Activated CD4-positive, alpha-beta T cell treated with anti-CD3 and anti-CD28 coated beads for 4 hours (primary cell): ENCODE results near the gene PTPRN2.

Source experiments
- DNase-seq, 2 donors: peaks; one replicate each; pipeline ENCODE4 v3.0.0-alpha.2; 2020

The PTPRN2 gene

DNA sequence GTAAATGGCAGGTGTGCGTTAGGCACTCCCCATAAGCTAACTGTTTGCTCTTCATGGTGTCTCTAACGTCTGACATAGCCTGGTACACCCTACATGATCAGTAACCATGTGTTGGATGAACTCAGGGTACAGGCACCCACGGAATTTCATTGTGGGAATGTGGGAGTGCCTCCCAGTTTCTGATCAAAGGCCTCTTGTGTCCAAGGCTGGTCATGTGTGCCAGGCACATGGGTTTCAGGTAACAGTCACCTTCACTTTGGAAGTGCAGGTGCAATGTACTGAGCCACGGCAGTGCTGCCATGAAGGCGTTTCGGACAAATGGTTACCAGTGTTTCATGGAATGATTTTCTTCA lies 952.5 kb downstream of the PTPRN2 start:
- DNase-seq = no peak

DNA sequence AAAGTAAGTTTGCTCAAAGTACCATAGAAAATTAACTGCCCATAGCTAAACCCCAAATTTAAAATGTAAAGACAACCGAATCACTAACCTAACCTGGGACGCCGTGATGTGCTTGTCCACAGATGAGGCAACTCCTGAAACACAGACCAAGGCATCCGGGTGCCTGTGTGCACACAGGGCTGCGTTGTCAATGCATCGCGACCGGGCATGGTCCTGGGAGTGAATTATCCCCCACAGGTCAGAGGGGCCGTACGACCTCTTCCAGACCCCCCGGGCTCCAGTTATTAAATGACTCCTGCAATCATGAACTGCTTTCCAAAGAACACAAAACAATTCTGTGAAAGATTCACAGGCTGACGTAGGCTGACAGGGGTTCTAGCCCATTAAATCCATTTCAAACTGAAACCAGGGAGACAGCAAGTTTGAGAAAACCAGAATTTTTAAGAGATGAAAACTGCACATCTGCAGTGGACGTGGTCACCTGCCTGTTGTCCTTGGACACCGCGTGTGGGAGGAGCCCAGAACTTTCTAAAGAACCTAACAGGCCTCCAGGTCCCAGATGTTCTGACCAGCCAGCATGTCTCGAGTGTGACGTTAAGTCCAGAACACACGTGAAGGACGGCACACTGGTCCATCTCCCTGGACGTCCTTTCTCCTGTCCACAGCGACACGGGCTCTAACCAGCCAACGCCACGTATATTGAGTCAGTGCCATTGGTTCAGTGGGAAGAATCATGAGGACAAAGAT lies 953.0 kb downstream of the PTPRN2 start:
- no peak for DNase-seq

DNA sequence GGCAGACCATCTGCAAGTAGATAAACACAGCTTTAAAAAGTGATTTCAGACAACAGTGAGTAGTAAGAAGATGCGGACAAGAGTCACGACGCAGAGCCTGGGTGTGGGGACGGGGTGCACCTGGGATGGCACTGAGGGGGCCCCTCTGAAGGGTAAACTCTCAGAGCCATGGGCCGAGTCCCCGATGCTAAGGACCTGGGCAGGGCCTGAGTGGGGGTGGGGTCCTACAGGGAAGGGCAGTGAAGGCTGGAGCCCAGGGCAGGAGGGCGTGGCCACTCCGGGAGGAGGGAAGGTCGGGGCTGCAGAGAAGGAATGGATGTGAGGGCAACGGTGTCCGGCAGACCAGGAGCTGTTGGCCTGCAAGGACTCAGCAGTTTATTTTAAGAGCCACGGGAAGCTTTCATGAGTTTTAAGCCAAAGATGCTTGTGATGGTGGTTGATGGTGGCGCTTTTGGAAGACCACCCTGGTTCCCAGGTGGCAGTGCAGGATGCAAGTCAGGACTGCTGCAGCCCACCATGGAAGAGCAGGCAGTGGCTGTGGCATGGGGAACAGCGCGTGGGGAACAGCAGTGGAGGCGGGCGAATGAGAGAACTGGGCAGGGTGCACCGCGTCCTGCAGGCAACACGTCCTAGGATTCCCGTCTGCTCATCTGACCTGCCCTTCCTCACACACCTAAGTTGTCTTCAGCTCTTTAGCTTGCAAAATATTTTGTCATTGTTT lies 954.0 kb downstream of the PTPRN2 start:
- no peak for DNase-seq

DNA sequence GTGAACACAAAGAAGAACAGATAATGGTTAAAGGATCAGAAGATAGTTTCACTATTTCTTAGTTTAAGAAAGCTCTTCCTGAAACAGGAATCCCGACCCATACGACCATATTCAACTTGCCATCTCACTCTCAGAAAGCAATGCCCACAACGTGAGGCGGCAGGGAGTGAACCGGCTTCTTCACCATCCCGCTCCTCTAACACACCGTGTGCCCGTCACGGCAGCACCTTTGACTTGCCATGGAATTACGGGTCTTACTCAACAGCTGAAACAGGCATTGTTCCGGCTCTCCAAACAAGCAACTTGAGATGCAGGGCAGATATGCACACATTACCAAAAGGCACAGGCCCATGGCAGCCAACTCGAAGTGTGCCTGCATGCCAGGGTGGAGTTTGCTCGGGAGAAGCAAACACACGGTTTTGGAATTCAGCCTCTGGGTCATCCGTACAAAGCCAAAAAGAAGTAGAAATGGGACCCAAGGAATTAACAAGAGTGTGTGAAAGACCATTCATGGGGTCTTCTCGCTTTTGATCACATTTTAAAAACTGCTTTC lies 957.2 kb downstream of the PTPRN2 start:
- DNase-seq = no peak

DNA sequence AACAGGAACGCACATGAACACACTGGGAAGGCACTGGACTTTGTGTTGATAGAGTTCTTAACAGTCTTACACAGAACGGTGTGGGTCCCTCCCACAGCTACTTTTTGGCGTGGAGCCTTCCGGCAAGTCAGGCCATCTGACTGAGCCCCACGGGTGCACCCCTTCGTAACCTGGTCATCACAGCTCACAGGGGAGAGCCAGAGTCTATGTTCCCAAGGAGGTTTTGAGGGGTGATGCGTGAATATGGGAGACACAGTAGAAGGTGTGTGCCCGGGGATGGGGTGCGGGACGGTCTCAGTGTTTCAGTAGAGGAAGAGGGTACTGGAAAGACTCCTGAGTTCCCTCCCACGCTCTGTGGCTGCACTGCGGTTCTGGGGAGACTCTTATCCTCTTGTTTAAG lies 959.2 kb downstream of the PTPRN2 start:
- no peak for DNase-seq

DNA sequence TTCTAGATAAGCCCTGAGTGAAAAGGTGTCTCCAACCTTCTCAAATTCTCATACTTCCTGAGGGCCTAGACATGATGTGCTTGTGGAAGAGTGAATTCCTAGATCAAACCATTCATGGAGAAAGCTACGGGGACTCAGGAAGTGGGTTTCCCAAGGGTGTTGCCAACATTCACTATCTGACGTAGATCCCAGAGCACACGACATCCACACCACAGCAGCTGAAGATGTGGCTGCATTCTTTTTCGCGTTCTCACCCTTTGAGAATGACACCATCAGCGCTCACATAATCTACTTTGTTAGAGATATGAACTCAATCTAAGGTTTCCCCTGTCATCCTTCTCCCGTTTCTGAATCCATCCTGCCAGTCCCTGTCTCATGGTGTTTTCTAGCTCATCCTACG lies 960.0 kb downstream of the PTPRN2 start:
- DNase-seq = no peak

DNA sequence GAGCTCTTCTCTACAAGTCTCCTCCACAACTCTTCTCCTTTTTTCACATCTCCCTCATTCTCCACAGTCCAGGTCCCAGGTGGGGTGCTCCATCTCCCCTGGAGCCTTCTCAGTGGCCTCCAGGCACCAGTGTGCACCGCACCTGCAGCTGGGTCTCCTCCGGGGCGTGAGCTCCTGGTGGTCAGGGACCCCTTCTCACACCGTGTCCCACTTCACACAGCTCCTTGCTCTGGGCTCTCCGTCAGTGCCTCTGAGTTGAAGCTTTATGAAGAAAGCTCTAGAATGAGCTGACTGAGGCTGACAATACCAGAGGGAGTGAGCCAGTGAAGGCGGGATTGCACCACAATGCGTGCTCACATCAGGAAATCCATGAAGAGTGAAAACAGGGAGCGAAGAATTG lies 960.6 kb downstream of the PTPRN2 start:
- DNase-seq = no peak

DNA sequence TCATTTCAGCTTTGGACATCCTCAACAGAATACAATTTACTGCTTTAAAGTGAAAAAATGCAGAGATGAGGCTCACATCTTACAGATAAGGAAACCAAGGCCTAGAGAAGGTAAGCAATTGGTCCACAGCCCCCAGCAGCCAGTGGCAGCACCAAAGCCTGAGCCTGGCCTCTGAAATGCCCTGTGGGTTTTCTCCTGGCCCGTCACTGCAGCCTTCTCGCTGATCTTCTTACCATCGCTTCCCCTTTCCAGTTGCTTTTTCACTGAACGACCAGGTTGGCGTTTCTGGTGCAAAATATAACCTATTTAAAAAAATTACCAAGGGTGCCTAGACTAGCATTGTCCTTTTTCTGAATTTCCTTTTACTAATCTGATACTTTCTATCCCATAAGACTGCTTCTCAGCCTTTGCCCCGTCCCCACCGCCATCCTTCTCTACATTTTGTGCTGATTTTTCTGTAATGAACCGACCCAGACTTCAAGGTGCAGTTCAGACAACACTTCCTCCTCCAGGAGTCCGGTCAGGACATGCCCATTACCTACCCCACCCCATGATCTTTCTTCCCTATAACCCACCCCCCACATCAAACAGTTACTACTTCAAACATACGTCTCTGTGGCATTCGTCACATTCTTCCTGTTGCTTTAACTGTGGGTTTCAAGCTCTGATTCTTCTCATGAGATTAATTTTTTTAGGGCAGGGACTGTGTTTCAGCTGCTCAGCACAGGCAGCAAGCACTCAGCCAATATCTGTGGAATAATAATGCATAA lies 961.5 kb downstream of the PTPRN2 start:
- no peak for DNase-seq

DNA sequence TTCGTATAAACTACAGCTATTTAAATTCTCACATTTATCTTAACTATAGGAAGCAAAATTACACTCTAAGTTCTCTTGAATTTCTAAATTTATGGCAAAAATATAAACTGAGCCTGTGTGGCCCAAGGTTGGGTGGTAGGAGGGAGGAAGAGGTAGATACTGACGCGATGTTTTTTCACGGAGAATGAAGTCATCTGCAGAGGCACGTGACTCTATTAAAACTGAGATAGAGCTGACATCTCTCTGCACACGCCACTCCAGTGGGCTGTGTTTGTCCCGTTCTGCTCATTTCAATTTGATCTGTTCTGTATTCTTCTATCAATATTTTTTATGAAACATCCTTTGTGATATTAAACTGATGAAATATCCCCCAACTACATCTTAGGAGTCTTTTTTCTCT lies 964.1 kb downstream of the PTPRN2 start:
- DNase-seq = no peak

DNA sequence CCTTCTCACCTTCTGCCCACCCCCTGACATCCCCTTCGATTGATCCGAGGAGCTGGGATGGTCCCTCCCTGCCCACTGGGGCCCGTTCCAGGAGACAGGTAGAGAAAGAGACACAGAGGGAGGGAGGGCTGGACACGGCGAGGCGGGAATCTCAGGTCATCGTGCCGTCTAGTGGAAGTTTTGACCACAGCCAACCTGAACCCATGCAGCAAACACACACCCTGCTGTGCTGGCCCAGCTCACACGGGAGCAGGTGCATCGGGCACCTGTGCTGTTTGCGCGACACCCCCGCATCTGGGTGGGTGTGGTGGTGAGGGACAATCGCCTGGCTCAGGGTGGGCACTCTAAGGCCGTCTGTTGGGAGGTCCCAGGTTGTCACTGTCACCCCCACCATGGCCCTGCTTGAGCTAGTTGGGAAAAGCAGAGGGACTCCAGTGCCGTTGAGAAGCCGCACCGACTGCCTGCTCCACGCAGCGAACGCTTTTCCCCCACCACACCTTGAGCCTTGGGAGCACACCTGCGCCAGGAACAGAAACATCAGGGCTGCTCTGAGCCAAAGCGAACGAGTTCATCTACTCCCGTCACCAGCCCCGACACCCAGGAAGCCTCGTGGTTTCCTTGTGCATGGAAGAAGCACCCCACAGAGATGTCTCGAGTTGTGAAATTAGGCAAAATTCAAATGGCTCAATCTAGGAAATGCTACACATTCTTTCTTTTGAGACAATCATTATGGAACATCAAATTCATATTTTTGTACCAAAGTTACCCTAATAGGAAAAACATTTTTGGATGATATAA lies 965.0 kb downstream of the PTPRN2 start:
- no peak for DNase-seq

DNA sequence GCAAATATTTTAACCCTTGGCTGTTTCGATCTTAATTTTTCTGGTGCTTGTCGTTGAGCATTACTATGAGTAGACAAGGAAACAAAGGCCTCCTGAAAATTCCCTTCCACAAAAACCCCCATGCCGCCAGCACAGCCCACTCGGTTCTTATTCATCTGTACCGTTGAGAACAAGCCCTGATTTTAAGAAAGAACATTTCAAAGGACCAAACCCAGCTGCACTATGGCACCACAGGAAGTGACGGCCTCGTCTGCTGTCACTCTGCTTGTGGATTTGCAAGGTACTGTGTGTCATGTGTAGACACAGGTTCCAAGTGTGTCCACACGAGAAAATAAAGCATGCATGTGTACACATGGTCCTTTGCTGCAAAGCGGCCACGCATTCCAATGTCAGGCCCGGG lies 965.6 kb downstream of the PTPRN2 start:
- DNase-seq = no peak

DNA sequence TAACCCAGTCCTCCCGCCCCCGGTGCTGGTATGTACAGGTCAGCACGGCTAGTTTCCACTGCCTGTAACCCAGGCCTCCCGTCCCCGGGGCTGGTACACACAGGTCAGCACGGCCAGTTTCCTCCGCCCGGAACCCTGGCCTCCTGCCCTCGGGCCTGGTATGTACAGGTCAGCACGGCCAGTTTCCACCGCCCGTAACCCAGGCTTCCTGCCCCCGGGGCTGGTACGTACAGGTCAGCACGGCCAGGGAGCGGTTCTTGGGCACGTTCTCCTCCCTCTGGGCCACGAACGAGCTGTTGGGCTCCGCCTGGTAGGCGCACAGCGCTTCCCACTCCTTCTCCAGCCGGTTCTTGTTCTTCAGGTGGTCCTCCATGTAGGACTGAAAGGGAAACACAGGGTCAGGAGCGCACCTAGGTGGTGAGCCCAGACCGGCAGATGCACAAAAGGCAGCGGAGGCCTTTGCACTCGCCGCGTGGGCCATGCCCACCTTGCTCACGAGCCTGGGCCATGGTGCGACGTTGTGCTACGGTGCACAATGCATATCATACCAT lies 966.4 kb downstream of the PTPRN2 start:
- DNase-seq = no peak

DNA sequence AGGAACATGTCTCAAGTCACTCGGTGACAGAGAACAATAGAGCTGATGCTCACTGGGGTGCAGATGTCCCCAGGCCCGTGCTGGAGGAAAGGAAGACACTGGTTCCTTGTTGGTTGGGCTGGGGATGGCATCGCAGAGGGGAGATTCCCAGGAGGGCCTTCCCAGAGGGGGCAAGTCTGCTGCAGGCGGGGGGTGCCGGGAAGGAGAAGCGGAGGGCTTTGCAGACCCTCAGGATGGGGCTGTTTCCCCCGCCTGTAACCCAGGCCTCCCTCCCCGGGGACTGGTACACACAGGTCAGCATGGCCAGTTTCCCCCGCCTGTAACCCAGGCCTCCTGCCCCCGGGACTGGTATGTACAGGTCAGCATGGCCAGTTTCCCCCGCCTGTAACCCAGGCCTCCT lies 967.0 kb downstream of the PTPRN2 start:
- DNase-seq = no peak

DNA sequence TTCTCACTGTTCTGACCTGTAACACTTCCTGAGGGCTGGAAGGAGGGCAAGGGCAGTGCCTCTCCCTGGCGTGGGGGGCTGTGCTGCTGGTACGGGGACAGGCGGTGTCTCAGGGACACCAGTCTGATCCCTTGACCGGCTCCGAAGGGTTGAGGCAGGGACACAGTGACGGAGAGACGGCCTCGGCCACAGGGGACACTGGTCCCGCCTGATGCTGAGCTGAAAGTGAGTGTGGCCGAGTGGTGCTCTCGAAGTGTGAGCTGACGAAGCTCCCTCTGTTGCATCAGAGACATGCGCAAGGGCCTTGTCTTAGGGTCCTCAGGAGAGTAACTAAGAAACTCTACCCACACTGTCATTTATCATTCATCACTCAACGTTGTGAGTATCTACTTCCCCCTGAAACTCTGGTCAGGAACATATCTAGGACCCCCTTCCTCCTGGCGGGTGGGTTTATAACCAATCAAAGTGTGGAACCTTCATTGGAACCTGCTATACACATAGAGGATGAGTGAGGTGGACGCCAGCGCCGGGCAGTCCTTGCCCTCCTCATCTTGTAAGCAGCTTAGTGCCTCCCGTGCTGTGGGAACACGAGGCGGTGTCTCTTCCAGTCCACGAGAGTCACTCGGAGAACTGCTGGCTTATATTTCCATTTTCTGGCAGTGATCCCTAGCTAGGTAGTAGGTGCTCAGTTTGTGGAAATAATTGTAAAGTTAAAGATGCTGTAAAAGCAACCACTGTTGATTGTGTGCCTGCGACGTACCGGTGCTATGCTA lies 967.7 kb downstream of the PTPRN2 start:
- no peak for DNase-seq

DNA sequence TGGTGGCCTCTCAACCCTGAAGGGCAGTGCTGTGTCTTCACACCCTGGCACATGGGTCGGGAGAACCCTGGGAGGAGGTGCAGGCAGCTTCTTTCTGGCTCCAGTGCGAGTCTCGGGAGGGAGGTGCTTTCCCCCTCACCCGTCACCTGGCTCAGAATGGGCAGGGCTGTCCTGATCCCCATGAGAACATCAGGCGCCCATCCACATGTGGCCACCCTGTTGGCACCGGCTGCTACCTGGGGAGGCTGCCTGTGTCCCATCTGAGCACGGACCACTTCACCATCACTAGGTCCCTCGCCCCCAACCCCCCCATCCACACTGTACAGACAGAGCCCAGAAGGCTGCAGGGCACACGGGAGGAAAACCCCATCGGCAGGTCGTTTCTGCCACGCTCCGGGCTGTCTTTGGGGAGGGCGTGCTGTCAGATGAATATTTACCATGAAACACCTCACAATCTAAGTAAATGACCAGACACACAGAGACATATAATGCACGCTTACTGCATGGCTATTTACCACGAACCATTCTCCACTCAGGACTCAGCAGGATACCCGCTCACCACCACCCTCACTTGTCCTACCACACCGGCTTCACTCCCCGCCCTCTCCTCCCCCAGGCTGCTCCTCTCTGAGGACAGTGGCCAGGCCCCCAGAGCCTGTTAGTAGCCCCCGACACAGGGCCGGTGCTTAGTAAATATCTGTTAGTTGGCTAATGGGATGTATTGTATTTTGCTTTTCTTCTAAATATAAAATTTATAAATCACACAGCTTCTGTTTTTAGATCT lies 968.6 kb downstream of the PTPRN2 start:
- no peak for DNase-seq

DNA sequence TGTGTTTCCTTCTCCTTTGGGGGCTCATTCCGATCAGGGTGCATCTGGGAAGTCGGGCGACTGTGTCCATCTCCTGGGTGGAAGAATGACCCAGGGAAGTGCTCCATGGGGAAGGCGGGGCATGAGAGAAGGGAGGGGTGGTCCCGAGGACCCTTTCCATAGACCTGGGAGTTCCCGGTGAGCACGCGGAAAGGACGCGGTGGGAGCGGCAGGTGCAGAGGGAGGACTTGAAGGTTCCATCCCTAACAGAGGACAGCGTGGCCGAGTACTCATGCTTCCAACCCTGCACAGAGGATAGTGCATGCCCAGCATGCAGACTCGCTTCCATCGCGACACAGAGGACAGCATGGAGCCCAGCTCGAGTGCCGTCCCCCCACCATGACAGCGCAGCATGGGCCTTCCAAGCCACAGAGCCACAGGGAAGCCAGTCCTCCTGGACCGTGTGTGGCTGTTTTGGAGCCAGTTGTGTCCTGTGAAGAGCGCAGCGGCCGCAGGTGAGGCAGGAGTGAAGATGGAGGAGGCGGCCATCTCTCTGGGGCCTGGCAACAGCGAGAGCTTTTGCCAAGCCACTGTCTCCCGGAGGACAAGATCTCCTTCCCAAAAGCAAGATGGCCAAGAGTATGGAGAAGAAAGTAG lies 969.4 kb downstream of the PTPRN2 start:
- DNase-seq = no peak

DNA sequence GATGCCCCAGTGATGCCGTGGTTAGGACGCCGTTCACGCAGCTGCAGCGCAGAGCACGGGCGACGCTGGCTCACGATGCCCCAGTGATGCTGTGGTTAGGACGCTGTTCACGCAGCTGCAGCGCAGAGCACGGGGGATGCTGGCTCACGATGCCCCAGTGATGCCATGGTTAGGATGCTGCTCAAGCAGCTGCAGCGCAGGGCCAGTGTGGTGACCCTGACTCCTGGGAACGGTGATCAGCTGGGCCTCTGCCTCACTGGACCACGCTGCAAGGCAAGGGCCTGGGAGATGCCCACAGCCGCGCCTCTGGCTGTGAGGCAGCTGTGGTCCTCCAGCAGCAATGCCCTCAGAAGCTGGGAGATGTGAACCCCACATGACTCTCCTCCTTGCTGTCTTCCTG lies 970.2 kb downstream of the PTPRN2 start:
- DNase-seq = no peak

DNA sequence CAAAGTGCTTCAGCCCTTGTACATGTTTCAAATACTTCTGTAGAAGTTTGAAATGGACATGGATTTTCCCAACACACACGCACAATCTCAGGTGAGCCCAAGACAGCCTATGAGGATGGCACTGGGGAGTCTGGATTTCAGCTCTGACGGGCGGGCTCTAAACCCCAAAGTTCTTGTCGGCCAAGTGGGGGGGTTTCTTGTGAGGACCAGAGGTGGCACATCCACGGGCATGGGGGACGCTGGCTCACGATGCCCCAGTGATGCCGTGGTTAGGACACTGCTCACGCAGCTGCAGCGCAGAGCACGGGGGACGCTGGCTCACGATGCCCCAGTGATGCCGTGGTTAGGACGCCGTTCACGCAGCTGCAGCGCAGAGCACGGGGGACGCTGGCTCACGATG lies 970.7 kb downstream of the PTPRN2 start:
- DNase-seq = no peak

DNA sequence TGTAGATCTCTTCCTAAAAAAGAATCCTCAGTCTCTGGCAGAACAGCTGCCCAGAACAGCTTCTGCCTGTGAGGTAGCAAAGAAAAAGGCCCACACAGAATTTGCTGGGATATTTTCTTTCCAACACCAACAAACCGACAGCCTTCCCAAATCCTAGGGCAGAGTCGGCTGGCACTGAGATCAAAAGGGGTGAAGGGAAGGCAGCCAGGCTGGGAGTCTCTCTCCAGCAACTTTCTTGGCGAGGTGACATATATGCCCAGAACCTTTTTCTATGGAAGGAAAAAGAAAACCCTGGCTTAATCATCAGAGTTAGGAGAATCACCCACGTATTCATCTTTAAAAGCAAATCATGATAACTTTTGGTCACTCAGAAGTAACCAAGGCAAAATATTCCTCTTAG lies 971.2 kb downstream of the PTPRN2 start:
- no peak for DNase-seq

DNA sequence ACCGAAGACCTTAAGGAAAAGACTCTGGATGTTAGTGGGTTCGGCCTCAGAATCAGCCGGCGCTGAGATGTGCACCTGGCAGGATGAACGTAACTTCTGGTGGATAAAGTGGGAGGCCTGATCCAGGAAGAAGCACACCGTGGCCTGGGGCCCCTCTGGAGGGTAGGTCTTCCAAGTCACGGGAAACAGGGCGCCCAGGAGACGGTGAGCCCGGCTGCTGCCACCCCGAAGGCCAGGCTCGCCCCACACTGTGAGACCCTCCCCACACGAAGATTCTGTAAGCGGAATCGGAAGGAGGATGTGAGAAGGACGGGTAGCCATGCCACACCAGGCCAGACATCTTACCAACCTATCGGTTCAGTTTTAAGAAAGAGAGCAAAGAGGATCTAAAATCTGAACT lies 971.8 kb downstream of the PTPRN2 start:
- no peak for DNase-seq
